ENCODE measurements around the gene TMBIM4.

Gene TMBIM4

GRCh38 chr12:66085998-66086397 is 83.8 kb downstream of the TMBIM4 start:
- no peak for DNase-seq
